ENCODE data around the gene RBM39. TPM values are rescaled to one million over a fixed set of nuclear protein-coding genes. Genes with fewer than 3 reads are reported as not detected.
"Not testable (repeated sequence)": the region's sequence is repeated elsewhere in the genome, so short reads cannot be mapped to it uniquely, and the experiment has no call there.

The RBM39 gene
- polyA plus RNA-seq, 1 donor, result 282 TPM

GRCh38 chr20:35724321-35725230 is 17.5 kb downstream of the RBM39 start:
- no peak for DNase-seq

GRCh38 chr20:35723652-35724320 is 18.3 kb downstream of the RBM39 start:
- DNase-seq, result not testable (repeated sequence)

- DNase-seq, result not testable (repeated sequence)
These were observed 18.8 kb downstream of the RBM39 start for GRCh38 chr20:35723275-35723639.

GRCh38 chr20:35721621-35722020 is 20.4 kb downstream of the RBM39 start:
- DNase-seq, result no peak

- no peak for DNase-seq
These were observed 20.8 kb downstream of the RBM39 start for GRCh38 chr20:35721219-35721618.

- no peak for DNase-seq
These were observed 21.6 kb downstream of the RBM39 start for GRCh38 chr20:35720165-35721123.

- no peak for DNase-seq
These were observed 22.3 kb downstream of the RBM39 start for GRCh38 chr20:35719717-35720116.

- DNase-seq, result no peak
These were observed 23.0 kb downstream of the RBM39 start for GRCh38 chr20:35718972-35719635.

- DNase-seq, result not testable (repeated sequence)
These were observed 23.7 kb downstream of the RBM39 start for GRCh38 chr20:35718321-35718720.

GRCh38 chr20:35716330-35716729 is 25.7 kb downstream of the RBM39 start:
- no peak for DNase-seq

- no peak for DNase-seq
These were observed 26.4 kb downstream of the RBM39 start for GRCh38 chr20:35715652-35716051.

- no peak for DNase-seq
These were observed 27.9 kb downstream of the RBM39 start for GRCh38 chr20:35714127-35714526.

GRCh38 chr20:35713120-35713519 is 28.9 kb downstream of the RBM39 start:
- not testable (repeated sequence) for DNase-seq

GRCh38 chr20:35711588-35712209 is 30.4 kb downstream of the RBM39 start:
- DNase-seq, result no peak

- DNase-seq, result no peak
These were observed 31.0 kb downstream of the RBM39 start for GRCh38 chr20:35710884-35711587.

- no peak for DNase-seq
These were observed 32.0 kb downstream of the RBM39 start for GRCh38 chr20:35710039-35710438.

- no peak for DNase-seq
These were observed 32.8 kb downstream of the RBM39 start for GRCh38 chr20:35709259-35709658.

GRCh38 chr20:35708502-35708901 is 33.6 kb downstream of the RBM39 start:
- DNase-seq, result no peak

GRCh38 chr20:35706591-35707529 is 35.2 kb downstream of the RBM39 start:
- not testable (repeated sequence) for DNase-seq

GRCh38 chr20:35705894-35706293 is 36.2 kb downstream of the RBM39 start:
- DNase-seq, result not testable (repeated sequence)
